Measurements from ENCODE around the gene TUBB.

Gene TUBB

DNA sequence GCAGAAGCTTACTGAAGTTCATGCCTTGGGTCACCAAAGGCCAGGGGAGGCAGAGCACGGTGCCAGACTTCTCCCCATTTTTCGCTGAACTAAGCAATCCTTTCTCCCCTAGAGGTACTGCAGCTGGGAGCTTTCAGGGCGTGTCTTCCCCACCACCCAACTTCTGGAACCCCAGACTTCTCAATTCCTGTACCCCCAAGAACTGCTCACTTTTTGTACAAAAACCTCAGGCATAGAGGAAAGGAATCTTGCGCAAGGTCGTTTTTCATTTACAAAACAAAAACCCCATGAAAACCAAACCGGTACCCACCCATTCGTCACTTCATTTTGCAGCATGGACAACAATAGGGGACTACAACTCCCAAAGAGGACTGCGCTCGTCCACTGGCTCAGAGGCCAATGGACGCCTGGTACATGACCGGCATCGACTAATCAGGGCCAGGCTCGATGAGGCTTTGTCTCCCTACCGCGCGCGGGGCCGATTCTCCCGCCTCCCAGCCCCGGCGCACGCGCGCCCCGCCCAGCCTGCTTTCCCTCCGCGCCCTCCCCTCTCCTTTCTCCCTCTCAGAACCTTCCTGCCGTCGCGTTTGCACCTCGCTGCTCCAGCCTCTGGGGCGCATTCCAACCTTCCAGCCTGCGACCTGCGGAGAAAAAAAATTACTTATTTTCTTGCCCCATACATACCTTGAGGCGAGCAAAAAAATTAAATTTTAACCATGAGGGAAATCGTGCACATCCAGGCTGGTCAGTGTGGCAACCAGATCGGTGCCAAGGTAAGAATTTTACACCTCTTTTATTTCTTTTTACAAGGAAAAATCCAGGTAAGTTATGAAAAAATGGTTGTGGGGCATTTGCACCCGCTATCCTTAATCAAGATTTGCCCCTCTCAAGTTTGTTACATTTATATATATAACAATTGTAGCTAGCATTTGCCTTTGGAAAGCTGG, at the start of gene TUBB:
TUBB (plus strand) TSS at position 562 of the 947 bp plus-strand sequence; CDS start at position 717, 155 bp downstream.
- peak; percentile 98 for DNase-seq

- no peak for DNase-seq
Measured at GRCh38 chr6:30670760-30671527, 49.2 kb upstream of the TUBB start.

- peak; percentile 97 for DNase-seq
Measured at GRCh38 chr6:30672445-30673253, 47.5 kb upstream of the TUBB start, which contains the start of gene DHX16. Gene DHX16 (minus strand): TSS chr6:30673006. CDS start chr6:30672841, 165 bp downstream.

DNA sequence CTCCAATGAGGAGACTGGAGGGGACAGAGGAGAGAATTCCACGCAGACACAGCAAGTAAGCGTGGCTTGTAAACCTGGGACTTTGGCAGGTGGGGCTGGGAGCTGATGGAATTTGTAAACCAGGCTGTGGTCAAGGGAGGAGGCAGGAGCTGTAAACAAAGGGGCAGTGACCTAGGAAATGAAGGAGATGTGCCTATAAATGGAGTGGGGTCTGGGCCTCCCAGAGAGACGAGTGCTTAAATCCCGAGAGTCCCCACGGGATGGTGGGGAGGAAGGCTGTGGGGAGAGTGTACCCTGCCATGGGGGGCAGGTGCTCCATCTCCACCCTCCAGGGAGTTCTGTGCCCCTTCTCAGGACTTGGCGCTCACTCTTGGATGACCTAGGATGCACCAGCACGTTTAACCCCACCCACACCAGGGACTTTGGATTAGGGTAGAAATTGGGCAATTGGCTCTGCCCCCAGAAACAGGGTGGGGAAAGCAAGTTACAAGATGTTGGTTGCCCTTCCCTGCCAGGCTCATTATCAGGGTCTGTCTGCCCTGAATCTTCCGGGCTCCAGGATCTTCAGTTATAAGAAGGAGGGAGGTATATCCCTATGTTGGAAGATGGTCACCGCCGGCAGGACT, 43.4 kb upstream of the TUBB start:
- no peak for DNase-seq

- peak; percentile 76 for DNase-seq
Measured at GRCh38 chr6:30678964-30679726, 41.0 kb upstream of the TUBB start.

- no peak for DNase-seq
Measured at GRCh38 chr6:30679765-30680535, 40.2 kb upstream of the TUBB start.

GRCh38 chr6:30681766-30682142, 38.4 kb upstream of the TUBB start:
- DNase-seq: no peak

GRCh38 chr6:30682143-30683117, 37.7 kb upstream of the TUBB start:
- peak; percentile 80 for DNase-seq

DNA sequence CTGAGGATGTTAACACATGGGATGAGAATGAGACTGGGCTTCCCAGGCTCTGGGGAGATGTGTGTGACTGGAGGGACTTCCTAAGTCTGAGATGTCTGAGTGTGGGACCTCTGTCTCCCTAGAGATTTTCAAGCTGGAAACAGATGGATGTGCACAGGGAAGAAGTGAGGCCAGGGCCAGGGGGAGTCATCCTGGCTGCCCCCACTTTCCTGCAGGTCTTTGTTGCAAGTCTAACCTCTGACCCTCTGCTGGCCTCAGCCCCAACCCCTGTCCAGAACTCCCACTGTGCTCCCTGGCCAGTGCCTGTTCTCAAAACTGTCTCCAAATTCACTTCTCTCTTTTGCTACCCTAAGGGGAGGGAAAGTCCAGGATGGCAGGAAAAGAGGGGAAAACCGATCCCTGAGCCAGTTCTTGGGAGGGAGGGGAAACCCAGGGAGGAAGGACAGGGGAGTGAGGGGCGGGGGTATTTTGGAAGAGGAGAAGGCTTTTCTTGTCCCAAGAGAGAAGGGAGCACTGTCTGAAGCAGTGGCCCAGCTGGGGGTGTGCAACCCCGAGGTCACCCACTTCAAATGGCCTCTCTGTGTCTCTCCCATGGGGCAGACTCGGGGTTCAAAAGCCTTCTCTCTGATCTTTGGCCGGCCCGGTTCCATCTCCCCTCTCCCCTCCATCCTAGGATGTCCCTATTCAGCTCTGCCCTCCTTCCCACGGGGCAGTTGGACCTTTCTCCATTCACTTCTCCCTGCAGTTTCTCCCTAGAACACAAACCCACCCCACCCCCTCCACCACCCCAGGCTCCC, 36.8 kb upstream of the TUBB start:
- peak; percentile 58 for DNase-seq

- no peak for DNase-seq
Measured at GRCh38 chr6:30683980-30684338, 36.2 kb upstream of the TUBB start.

GRCh38 chr6:30684386-30685156, 35.6 kb upstream of the TUBB start:
- peak; percentile 71 for DNase-seq

DNA sequence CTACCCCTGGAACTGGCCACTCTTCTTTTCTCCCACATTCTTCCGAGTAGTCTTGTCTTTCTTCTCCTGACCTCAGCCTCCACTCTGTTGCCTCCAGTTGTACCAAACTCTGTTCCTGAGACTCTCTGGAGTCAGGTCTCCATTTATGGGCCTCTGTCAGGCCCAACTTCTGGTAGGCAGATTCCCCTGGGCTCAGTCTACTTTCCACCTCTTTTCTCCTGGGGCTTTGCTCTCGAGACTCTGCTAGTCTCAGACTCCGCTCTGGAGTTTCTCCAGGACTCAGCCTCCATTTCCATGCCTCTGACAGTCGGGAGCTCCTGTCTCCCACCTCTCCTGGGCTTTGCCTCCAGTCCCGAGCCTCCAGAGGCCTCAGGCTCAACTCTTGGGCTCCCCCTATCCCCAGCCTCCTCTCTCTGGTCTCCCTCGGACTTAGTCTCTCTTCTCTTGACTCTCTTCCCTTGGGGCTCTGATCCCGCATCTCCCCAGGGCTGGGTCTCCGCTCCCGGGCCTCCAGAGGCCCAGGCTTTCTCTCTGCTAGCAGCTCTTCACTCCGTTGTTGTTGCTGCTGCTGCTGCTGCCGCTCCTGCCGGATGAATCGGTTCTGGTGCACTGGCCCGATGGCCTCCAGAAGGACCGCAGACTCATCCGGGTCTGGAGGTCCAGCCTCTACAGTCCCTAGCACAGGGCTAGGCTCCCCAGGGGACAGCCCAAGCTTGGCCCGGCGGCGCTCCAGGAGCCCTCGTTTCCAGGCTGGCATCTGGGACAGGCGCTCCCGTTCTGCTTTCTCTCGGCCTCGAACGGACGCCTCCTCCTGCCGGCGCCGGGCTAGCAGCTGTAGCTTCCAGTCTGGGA, 34.8 kb upstream of the TUBB start:
- peak; percentile 44 for DNase-seq

- DNase-seq: peak; percentile 75
Measured at GRCh38 chr6:30686009-30686907, 33.9 kb upstream of the TUBB start, which contains the start of gene PPP1R18. Gene PPP1R18 (minus strand): TSS chr6:30686645. CDS start chr6:30686018, 627 bp downstream.

GRCh38 chr6:30686908-30687658, 33.1 kb upstream of the TUBB start:
- DNase-seq: peak; percentile 97
